Fibroblast of villous mesenchyme (primary cell): ENCODE data around the gene MFSD12. TPM values are rescaled to one million over a fixed set of nuclear protein-coding genes. Genes with fewer than 3 reads are reported as not detected.
A peak's percentile ranks its signal among the peaks of the same experiment; 100 is the strongest.

Source experiments
- DNase-seq: peaks from one replicate; pipeline ENCODE4 v3.0.0-alpha.2; 2010; ENCODE audit warnings: low read depth
- H3K4me3 ChIP-seq: 2 replicates; pipeline ENCODE4 v1.5.1; 2011; ENCODE audit warnings: low read depth, mild to moderate bottlenecking, low read length
- total RNA-seq: library from RNA; depleted of rRNA; stranded (reverse); fragments of >200 nt; gene quantifications from 2 replicates; pipeline ENCODE4 v1.2.3, GENCODE V29; 2012
- TF ChIP-seq, protein P1 (sequence below): IDR thresholded peaks from 2 replicates; pipeline ENCODE4 v1.5.1; 2012; ENCODE audit warnings: low read depth, mild to moderate bottlenecking, low read length; ENCODE audit not compliant: insufficient read depth

The MFSD12 gene
- total RNA-seq, 1 donor, result 137 TPM

DNA sequence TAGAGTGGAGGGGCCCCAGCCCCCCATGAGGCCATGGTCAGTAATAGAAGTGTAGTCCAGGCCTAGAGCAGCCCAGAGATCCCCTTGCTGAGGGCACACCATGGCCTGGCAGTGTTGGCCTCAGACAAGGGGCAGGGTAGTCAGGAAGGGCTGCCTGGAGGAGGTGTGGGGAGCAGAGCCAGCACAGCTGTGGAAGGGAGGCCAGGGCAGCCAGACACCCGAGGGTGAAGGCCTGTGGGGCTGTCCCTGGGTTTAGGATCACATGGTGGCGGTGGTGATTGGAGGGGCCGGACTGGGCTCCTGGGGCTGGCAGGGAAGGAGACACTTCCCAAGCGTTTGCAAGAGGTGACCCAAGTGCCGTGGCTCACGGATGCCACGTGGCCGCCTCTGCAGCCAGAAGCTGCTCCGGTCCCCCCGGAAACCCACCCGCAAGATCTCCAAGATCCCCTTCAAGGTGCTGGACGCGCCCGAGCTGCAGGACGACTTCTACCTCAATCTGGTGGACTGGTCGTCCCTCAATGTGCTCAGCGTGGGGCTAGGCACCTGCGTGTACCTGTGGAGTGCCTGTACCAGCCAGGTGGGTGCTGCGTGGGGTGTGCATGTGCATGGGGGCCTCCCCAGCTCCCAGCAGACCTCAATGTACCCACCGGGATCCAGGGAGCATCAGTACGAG, 30.0 kb downstream of the MFSD12 start:
- H3K4me3 ChIP-seq, result no peak overlapping the region
- no peak for DNase-seq
- TF ChIP-seq, protein P1, sequence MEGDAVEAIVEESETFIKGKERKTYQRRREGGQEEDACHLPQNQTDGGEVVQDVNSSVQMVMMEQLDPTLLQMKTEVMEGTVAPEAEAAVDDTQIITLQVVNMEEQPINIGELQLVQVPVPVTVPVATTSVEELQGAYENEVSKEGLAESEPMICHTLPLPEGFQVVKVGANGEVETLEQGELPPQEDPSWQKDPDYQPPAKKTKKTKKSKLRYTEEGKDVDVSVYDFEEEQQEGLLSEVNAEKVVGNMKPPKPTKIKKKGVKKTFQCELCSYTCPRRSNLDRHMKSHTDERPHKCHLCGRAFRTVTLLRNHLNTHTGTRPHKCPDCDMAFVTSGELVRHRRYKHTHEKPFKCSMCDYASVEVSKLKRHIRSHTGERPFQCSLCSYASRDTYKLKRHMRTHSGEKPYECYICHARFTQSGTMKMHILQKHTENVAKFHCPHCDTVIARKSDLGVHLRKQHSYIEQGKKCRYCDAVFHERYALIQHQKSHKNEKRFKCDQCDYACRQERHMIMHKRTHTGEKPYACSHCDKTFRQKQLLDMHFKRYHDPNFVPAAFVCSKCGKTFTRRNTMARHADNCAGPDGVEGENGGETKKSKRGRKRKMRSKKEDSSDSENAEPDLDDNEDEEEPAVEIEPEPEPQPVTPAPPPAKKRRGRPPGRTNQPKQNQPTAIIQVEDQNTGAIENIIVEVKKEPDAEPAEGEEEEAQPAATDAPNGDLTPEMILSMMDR, result no peak

DNA sequence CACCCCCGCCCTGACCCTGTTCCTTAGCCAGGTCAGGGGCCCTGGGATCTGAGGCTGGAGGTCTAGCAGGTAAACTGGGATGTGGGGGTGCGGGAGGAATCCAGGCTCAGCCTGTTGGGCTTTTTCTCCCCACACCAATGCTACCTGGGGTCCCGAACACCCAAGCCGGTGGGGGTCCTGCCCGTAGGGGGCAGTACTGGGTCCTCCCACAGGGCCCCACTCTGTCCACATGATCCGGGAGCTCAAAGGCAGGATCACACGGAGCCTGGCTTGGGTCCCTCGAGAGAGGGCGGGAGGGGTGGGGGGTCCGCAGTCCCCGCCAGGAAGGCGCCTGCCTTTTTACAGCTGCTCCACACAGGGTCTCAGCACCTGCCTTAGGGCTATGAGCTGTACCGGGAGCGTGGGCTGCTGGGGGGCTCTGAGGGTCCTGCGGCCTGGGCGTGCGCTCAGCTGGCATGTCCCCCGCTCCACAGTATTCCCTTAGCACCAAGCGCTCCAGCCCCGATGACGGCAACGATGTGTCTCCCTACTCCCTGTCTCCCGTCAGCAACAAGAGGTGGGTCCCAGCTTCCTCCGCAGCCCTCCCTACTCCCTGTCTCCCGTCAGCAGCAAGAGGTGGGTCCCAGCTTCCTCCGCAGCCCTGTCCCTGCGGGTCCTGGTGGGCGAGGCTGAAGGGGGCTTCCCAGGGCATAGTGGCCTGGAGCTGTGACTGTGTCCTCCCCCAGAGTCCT, 30.7 kb downstream of the MFSD12 start:
- TF ChIP-seq, protein P1, result peak; percentile 13
- H3K4me3 ChIP-seq, result no peak overlapping the region
- no peak for DNase-seq

DNA sequence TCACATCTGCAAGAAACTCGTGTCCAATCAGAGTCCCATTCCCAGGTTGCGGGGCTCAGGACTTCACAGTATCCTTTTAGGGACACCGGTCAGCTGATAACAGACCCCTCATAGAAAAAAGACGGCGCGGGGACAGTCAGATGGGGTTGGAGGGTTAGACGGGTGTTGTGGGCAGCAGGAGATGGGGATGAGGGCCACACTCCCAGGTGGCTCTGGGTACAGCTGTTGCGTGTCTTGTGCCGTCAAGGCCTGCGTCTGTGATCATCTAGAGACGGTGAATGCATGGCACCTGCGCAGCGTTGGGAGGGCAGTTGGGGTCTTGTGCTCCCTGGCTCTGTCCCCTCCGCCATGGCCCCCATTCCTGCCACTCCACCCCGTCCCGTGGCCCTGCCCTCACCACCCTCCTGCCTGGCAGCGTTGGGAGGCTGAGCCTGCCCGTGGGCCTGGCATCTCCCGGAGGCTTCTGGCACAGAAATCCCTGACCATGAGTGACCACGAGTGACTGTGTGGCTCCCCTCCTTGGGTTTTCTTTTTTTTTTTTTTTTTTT, 32.4 kb downstream of the MFSD12 start:
- TF ChIP-seq, protein P1, result no peak
- DNase-seq, result no peak

DNA sequence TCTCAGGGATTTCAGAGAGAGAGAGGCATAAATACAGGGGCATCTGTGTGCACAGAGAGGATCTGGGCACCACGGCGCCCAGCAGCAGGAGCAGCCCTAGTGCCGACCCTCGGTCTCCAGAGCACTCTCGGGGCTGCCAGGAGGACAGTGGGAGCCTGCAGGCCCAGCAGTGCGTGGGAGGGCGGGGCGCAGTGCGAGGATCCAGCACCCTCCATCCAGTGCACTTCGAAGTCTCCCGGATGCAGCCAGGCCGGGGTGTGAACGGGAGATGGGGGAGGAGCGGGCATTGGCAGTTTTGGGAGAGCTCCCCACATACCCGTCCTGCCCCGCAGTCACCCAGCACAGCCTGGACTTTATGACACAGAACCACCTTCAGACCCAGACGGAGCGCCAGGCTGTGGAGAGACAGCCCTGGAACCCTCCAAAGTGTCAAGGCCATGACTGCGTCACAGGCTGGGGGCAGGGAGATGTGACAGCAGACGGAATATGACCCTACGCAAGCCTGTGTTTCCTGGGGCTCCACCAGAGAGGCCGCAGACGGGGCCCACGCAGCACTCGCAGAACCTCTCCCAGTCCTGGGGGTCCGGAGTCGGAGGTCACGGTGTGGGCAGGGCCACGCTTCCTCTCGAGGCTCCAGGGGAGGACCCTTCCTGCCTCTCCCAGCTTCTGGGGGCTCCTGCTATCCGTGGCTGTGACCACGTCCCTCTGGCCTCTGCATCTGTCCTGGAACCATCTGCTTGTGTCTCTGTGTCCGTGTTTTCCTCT, 33.1 kb downstream of the MFSD12 start:
- TF ChIP-seq, protein P1, result no peak
- DNase-seq, result no peak
- H3K4me3 ChIP-seq, result no peak overlapping the region

More for the DNA sequence above, 32.4 kb downstream of the MFSD12 start:
- H3K4me3 ChIP-seq, result no peak overlapping the region

DNA sequence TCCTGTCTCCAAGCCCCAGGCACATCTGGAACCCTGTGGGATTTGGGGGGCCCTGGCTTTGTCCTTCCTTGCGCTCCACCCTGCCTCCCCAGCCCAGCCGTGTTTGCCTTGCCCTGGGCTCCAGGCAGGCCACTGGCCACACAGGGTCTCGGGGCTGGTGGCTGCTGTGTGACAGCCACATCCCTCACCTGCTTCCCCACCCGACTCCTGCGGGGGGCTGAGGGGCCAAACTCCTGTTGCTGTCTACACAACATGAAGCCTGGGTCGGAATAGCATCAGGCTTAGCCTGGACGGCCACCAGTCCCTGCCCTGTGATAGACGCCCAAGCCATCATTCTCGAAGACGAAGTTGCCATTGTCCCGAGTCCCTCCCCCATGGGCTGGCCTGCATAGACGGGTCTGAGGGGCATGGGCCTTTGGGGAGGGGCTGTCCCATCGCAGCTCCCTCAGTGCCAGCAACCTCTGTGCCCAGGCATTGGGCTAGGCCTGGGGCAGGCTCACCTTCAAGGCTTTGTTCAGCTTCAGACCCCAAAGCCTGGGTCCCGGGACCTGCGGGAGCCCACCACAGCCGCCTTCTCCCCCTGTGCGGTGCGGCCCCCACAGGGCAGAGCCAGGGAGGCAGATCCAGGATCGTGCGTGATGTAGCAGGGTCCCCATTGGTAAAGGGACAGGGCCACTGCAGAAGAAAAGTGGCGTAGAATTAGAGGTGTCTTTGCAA, 33.9 kb downstream of the MFSD12 start:
- TF ChIP-seq, protein P1, result no peak
- no peak overlapping the region for H3K4me3 ChIP-seq
- no peak for DNase-seq
